BLaER1 (cell line): Measurements from ENCODE around the gene PLXDC2.

ENCODE experiments used
- H3K27ac ChIP-seq: shearing (Covaris generic); formaldehyde crosslinking; 2 replicates; pipeline ENCODE4 v1.8.1; 2022
- H3K27me3 ChIP-seq: shearing (Covaris generic); formaldehyde crosslinking; 2 replicates; pipeline ENCODE4 v1.8.1; 2022
- H3K36me3 ChIP-seq: shearing (Covaris generic); formaldehyde crosslinking; 2 replicates; pipeline ENCODE4 v1.8.1; 2022
- H3K4me1 ChIP-seq: shearing (Covaris generic); formaldehyde crosslinking; 2 replicates; pipeline ENCODE4 v1.8.1; 2022
- H3K4me2 ChIP-seq: shearing (Covaris generic); formaldehyde crosslinking; 2 replicates; pipeline ENCODE4 v1.8.1; 2022
- H3K4me3 ChIP-seq: shearing (Covaris generic); formaldehyde crosslinking; 2 replicates; pipeline ENCODE4 v1.8.1; 2022
- H3K9ac ChIP-seq: shearing (Covaris generic); formaldehyde crosslinking; 2 replicates; pipeline ENCODE4 v1.8.1; 2022
- H3K9me3 ChIP-seq: shearing (Covaris generic); formaldehyde crosslinking; 2 replicates; pipeline ENCODE4 v1.8.1; 2022
- H4K20me1 ChIP-seq: shearing (Covaris generic); formaldehyde crosslinking; 2 replicates; pipeline ENCODE4 v1.8.1; 2022
- Cebpa-rat ChIP-seq: shearing (Covaris generic); IDR thresholded peaks from 2 replicates; pipeline ENCODE4 v1.8.1; 2022

Gene PLXDC2

DNA sequence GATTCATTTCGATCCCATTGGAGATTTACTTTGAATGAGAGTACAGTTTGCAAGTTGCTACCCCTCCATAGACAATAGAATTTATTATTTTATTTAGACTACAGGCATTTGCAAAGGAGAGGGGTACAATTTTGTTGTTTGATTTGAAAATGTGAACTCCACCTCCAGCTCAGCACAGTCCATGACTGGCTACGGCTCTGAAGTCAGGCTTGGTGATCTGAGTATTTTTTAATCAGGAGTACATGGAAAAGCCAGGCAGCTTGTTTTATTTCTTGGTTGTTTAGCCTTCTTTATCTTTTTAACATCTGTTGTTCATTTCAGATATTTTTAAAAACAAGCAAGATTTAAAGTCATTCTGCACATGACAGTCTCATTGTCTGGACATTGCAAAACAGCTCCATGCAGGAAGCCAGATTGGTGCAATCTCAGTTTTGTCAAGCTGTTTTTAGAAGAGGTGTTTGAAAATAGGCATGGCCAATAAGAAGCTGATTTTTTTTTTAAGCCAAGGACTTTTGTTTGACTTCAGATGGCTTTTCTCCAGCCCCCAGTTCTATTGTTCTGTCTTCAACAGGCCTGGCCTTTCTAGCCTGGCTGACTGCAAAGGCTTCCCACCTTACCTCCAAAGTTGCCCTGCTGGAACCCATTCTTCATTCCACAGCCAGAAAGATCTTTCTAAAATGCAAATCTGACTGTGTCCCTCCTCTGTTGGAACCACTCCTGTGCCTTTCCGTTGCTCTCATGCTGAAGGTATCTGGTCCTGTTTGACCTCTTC lies 12.2 kb downstream of the PLXDC2 start:
- 0 out of 2 replicates have a peak, but pooled peaks cover 4% of the 10 kb centered on the region for H3K36me3 ChIP-seq
- no peak overlapping the region for H3K4me2 ChIP-seq
- H3K27ac ChIP-seq = no peak overlapping the region
- no peaks in the 10 kb centered on the region for H4K20me1 ChIP-seq
- H3K4me3 ChIP-seq = no peak overlapping the region
- H3K27me3 ChIP-seq = no peaks in the 10 kb centered on the region
- H3K9ac ChIP-seq = no peak overlapping the region
- TF ChIP-seq Cebpa-rat = no peak
- peaks cover 8% of the 10 kb centered on the region; the same call in 1 of the 2 replicates for H3K9me3 ChIP-seq
- no peaks in the 10 kb centered on the region for H3K4me1 ChIP-seq

DNA sequence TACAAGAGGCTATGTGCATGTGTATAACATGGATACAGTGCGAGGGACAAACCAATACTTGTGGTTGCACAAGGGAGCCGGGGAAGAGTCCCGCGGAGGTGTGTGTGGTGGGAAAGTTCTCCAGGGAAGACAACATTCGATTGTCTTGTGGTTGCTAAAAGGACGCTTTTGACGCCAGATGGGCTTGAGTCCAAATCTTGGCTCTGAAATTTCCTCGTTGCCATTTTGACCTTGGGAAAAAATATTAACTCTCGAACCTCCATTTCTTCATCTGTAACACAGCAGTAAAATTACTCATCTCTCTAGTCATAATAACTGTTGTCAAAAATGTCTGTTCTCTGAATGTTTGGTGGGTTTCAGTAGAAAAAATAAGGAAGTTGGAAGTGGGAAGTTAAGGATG lies 16.5 kb downstream of the PLXDC2 start:
- H4K20me1 ChIP-seq = no peaks in the 10 kb centered on the region
- TF ChIP-seq Cebpa-rat = no peak
- no peaks in the 10 kb centered on the region for H3K4me1 ChIP-seq

GRCh38 chr10:19833170-19833824 lies 17.1 kb downstream of the PLXDC2 start:
- 0 out of 2 replicates have a peak, but pooled peaks cover under 1% of the 10 kb centered on the region for H3K36me3 ChIP-seq
- no peak for TF ChIP-seq Cebpa-rat
- H3K9me3 ChIP-seq = peaks cover 8% of the 10 kb centered on the region; the same call in 1 of the 2 replicates
- no peak overlapping the region for H3K9ac ChIP-seq
- no peak overlapping the region for H3K27ac ChIP-seq
- H4K20me1 ChIP-seq = no peaks in the 10 kb centered on the region
- H3K4me2 ChIP-seq = no peak overlapping the region
- H3K4me1 ChIP-seq = no peaks in the 10 kb centered on the region
- H3K27me3 ChIP-seq = no peaks in the 10 kb centered on the region
- H3K4me3 ChIP-seq = no peak overlapping the region

More for the DNA sequence above, 16.5 kb downstream of the PLXDC2 start:
- Histone ChIP-seq H3K4me3 (no peak overlapping the region), H3K4me2 (no peak overlapping the region), H3K36me3 (0 out of 2 replicates have a peak, but pooled peaks cover 4% of the 10 kb centered on the region), H3K27me3 (no peaks in the 10 kb centered on the region), H3K9me3 (peaks cover 8% of the 10 kb centered on the region; the same call in 1 of the 2 replicates), H3K27ac (no peak overlapping the region), H3K9ac (no peak overlapping the region)

DNA sequence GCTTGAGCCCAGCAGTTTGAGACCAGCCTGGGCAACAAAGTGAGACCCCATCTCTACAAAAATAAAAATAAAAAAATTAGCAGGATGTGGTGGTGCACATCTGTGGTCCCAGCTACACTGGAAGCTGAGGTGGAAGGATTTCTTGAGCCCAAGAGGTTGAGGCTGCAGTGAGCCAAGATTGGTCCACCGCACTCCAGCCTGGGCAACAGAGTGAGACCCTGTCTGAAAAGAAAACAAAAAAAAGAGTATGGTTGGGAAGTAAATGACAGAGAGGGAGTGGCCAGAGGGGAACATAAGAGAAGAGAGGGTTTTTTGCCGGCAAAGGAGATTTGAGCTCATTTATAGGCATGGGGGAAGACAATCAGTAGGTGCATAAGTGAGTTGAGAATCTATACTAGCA lies 19.7 kb downstream of the PLXDC2 start:
- TF ChIP-seq Cebpa-rat = no peak
- no peaks in the 10 kb centered on the region for H3K36me3 ChIP-seq
- no peak overlapping the region for H3K4me2 ChIP-seq
- H3K27me3 ChIP-seq = no peaks in the 10 kb centered on the region
- no peaks in the 10 kb centered on the region for H3K4me1 ChIP-seq
- no peak overlapping the region for H3K4me3 ChIP-seq
- H3K27ac ChIP-seq = no peak overlapping the region
- H4K20me1 ChIP-seq = no peaks in the 10 kb centered on the region
- no peak overlapping the region for H3K9ac ChIP-seq
- peaks cover 8% of the 10 kb centered on the region; the same call in 1 of the 2 replicates for H3K9me3 ChIP-seq

DNA sequence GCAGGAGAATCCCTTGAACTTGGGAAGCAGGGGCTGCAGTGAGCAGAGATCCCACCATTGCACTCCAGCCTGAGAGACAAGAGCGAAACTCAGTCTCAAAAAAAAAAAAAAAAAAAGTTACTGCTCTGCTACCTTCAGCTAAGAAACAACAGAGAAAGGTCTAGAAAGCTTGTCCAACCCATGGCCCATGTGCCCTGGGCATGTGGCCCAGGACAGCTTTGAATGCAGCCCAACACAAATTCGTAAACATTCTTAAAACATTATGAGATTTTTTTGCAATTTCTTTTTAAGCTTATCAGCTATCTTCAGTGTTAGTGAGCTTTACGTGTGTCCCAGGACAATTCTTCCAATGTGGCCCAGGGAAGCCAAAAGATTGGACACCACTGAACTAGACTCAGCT lies 22.9 kb downstream of the PLXDC2 start:
- Histone ChIP-seq H3K36me3 (no peaks in the 10 kb centered on the region), H3K4me2 (no peak overlapping the region), H4K20me1 (no peaks in the 10 kb centered on the region), H3K9me3 (no peaks in the 10 kb centered on the region), H3K4me1 (no peaks in the 10 kb centered on the region), H3K27me3 (no peaks in the 10 kb centered on the region), H3K9ac (no peak overlapping the region), H3K4me3 (no peak overlapping the region), H3K27ac (no peak overlapping the region)
- no peak for TF ChIP-seq Cebpa-rat

GRCh38 chr10:19839552-19839951 lies 23.3 kb downstream of the PLXDC2 start:
- Histone ChIP-seq H3K4me3 (no peak overlapping the region), H3K4me2 (no peak overlapping the region), H4K20me1 (no peaks in the 10 kb centered on the region), H3K4me1 (no peaks in the 10 kb centered on the region), H3K27me3 (no peaks in the 10 kb centered on the region), H3K27ac (no peak overlapping the region), H3K36me3 (no peaks in the 10 kb centered on the region), H3K9ac (no peak overlapping the region), H3K9me3 (no peaks in the 10 kb centered on the region)
- TF ChIP-seq Cebpa-rat = no peak

GRCh38 chr10:19840776-19841175 lies 24.5 kb downstream of the PLXDC2 start:
- Histone ChIP-seq H3K4me3 (no peak overlapping the region), H4K20me1 (no peaks in the 10 kb centered on the region), H3K4me2 (no peak overlapping the region), H3K9me3 (no peaks in the 10 kb centered on the region), H3K4me1 (no peaks in the 10 kb centered on the region), H3K36me3 (no peaks in the 10 kb centered on the region), H3K27ac (no peak overlapping the region), H3K9ac (no peak overlapping the region), H3K27me3 (no peaks in the 10 kb centered on the region)
- TF ChIP-seq Cebpa-rat = no peak

DNA sequence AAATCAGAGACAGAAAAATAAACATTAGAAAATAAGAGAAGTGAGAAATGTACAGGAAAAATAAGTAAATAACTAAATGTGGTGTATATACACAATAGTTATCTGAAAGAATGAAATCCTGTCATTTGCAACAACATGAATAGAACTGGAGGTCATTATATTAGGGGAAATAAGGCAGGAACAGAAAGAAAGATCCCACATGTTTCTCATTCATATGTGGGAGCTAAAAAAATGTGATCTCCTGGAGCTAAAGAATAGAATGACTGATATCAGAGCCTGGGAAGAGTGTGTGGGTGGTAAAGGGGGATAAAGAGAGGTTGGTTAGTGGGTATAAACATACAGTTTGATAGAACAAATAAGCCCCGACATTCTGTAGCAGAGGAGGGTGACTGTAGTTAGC lies 27.3 kb downstream of the PLXDC2 start:
- H3K9ac ChIP-seq = no peak overlapping the region
- H3K9me3 ChIP-seq = no peaks in the 10 kb centered on the region
- no peaks in the 10 kb centered on the region for H3K4me1 ChIP-seq
- H3K4me2 ChIP-seq = no peak overlapping the region
- no peaks in the 10 kb centered on the region for H3K27me3 ChIP-seq
- H3K4me3 ChIP-seq = no peak overlapping the region
- H3K27ac ChIP-seq = no peak overlapping the region
- no peak for TF ChIP-seq Cebpa-rat
- no peaks in the 10 kb centered on the region for H4K20me1 ChIP-seq
- no peaks in the 10 kb centered on the region for H3K36me3 ChIP-seq

GRCh38 chr10:19845503-19846368 lies 29.5 kb downstream of the PLXDC2 start:
- no peak for TF ChIP-seq Cebpa-rat
- H3K36me3 ChIP-seq = no peaks in the 10 kb centered on the region

More at GRCh38 chr10:19845503-19846368, 29.5 kb downstream of the PLXDC2 start:
- Histone ChIP-seq H3K4me1 (no peaks in the 10 kb centered on the region), H3K27me3 (no peaks in the 10 kb centered on the region), H3K9ac (no peak overlapping the region), H3K9me3 (no peaks in the 10 kb centered on the region), H3K27ac (no peak overlapping the region), H3K4me3 (no peak overlapping the region), H3K4me2 (no peak overlapping the region), H4K20me1 (no peaks in the 10 kb centered on the region)
